K562 (cell line): ENCODE results near the gene RASD1. TPM values are rescaled to one million over a fixed set of nuclear protein-coding genes. Genes with fewer than 3 reads are reported as not detected.
A peak's percentile ranks its signal among the peaks of the same experiment; 100 is the strongest.

Experiments
- ATAC-seq: fragments of 200-7000 bp; cut with Tn5 transposase; 3 replicates; pipeline ENCODE4 v1.9.1; 2020; ENCODE audit warnings: moderate library complexity
- BruUV-seq: library from RNA; stranded (reverse); fragments of 400-500 nt; replicated peaks from 2 replicates; lab custom pipeline; 2021; lab: Mats Ljungman, UMichigan
- CTCF ChIA-PET: fragments of 300-600 bp; formaldehyde crosslinking; extraction: SDS; loops from one replicate; lab custom pipeline; 2021; ENCODE audit warnings: low intra/inter-chr PET ratio; lab: Yijun Ruan, JAX
- POLR2A ChIA-PET: fragments of 300-600, 350-650 bp; sonication (Branson Sonifier 250); formaldehyde crosslinking; extraction: SDS; loops from one replicate; lab custom pipeline; 2021; ENCODE audit warnings: antibody characterized with exemption, inconsistent platforms; lab: Yijun Ruan, JAX
- DNase-seq, 4 experiments: peaks; one replicate each; pipeline versions ENCODE4 v3.0.0 to v3.0.0-alpha.2; 2011 to 2018; ENCODE audit warnings: low spot score in 3 of 4, mixed read lengths in 3 of 4; ENCODE audit errors: extremely low read depth in 1 of 4
- FAIRE-seq: peaks from 2 replicates; lab custom pipeline; 2011; peaks lifted over from hg19 to GRCh38; lab: Jason Lieb, UNC
- H2AFZ ChIP-seq: 2 replicates; pipeline ENCODE4 v1.6.0; 2011; ENCODE audit warnings: low read depth, low read length, control low read depth, inconsistent platforms
- H3K27ac ChIP-seq: fragments of 200-600 bp; 3 replicates; pipeline ENCODE4 v1.8.0; 2011; ENCODE audit warnings: low read depth, mild to moderate bottlenecking, control low read depth, inconsistent platforms, low read length, moderate library complexity, mixed read lengths; ENCODE audit errors: extremely low read depth
- H3K27me3 ChIP-seq, 2 experiments: fragments of 300-600 bp in 1 of 2; 2 replicates in 1 of 2; 3 replicates in 1 of 2; pipeline versions ENCODE4 v1.6.0 to v1.8.0; 2011; ENCODE audit warnings: inconsistent platforms in 2 of 2, low read length in 2 of 2, mild to moderate bottlenecking in 1 of 2, mixed read lengths in 1 of 2, moderate library complexity in 1 of 2; ENCODE audit not compliant: control insufficient read depth in 2 of 2, insufficient read depth in 2 of 2
- H3K36me3 ChIP-seq: fragments of 300-600 bp; 3 replicates; pipeline ENCODE4 v1.8.0; 2011; ENCODE audit warnings: mild to moderate bottlenecking, low read length, inconsistent platforms; ENCODE audit not compliant: control insufficient read depth, insufficient read depth
- H3K4me1 ChIP-seq, 2 experiments: fragments of 200-600 bp in 1 of 2; replicated peaks in 1 of 2; 2 replicates in 1 of 2; 3 replicates in 1 of 2; pipeline versions ENCODE4 v1.5.1 to v1.8.0; 2011; ENCODE audit warnings: inconsistent platforms in 2 of 2, low read length in 2 of 2, mild to moderate bottlenecking in 1 of 2, mixed read lengths in 1 of 2, moderate library complexity in 1 of 2; ENCODE audit not compliant: control insufficient read depth in 2 of 2, insufficient read depth in 2 of 2
- H3K4me2 ChIP-seq: 2 replicates; pipeline ENCODE4 v1.6.1; 2011; ENCODE audit warnings: low read length, control low read depth, inconsistent platforms, mixed read lengths; ENCODE audit not compliant: insufficient read depth
- H3K4me3 ChIP-seq: fragments of 200-600 bp; sonication (generic), shearing (Covaris generic); 2 replicates; pipeline ENCODE4 v1.5.1; 2016; ENCODE audit warnings: control low read depth, inconsistent platforms
- H3K79me2 ChIP-seq: fragments of 200-600 bp; 3 replicates; pipeline ENCODE4 v1.8.0; 2011; ENCODE audit warnings: low read length, inconsistent platforms; ENCODE audit not compliant: control insufficient read depth, insufficient read depth
- H3K9ac ChIP-seq, 2 experiments: 2 replicates each; pipeline versions ENCODE4 v1.6.0 to v1.6.1; 2011; ENCODE audit warnings: low read depth in 2 of 2, low read length in 2 of 2, control low read depth in 1 of 2, inconsistent platforms in 1 of 2, mild to moderate bottlenecking in 1 of 2, mixed read lengths in 1 of 2; ENCODE audit not compliant: insufficient read depth in 1 of 2
- H3K9me1 ChIP-seq: one replicate; pipeline ENCODE4 v1.6.0; 2011; ENCODE audit warnings: inconsistent platforms, mild to moderate bottlenecking, low read length, moderate library complexity; ENCODE audit not compliant: control insufficient read depth, insufficient read depth
- H3K9me3 ChIP-seq: replicated peaks from 2 replicates; pipeline ENCODE4 v1.5.1; 2011; ENCODE audit warnings: low read depth, low read length, inconsistent platforms; ENCODE audit not compliant: control insufficient read depth, insufficient read depth
- H4K20me1 ChIP-seq: replicated peaks from 2 replicates; pipeline ENCODE4 v1.6.1; 2011; ENCODE audit warnings: low read length, inconsistent platforms, mixed read lengths; ENCODE audit not compliant: control insufficient read depth, insufficient read depth
- BHLHE40 ChIP-seq: IDR thresholded peaks from 2 replicates; pipeline ENCODE4 v1.6.1; 2011; ENCODE audit warnings: low read length, improper control_type of control experiment
- CBFA2T3 ChIP-seq: fragments of 450-650 bp; IDR thresholded peaks from 2 replicates; pipeline ENCODE4 v1.6.1; 2017
- E2F5 ChIP-seq: sonication (generic); formaldehyde crosslinking; IDR thresholded peaks from 2 replicates; pipeline ENCODE4 v1.8.0; 2022; ENCODE audit warnings: mild to moderate bottlenecking, missing genetic modification reagents
- FOSL1 ChIP-seq: fragments of 200-800 bp; sonication (Bioruptor generic); conservative IDR thresholded peaks from 2 replicates; pipeline ENCODE4 v1.6.1; 2016; ENCODE audit warnings: missing genetic modification characterization, missing compliant biosample characterization
- FOXA1 ChIP-seq: fragments of 450-650 bp; IDR thresholded peaks from 2 replicates; pipeline ENCODE4 v1.6.1; 2016; ENCODE audit warnings: mild to moderate bottlenecking, borderline replicate concordance
- FOXA3 ChIP-seq, 2 experiments: fragments of 450-650 bp in 1 of 2; sonication (generic) in 1 of 2; formaldehyde crosslinking; IDR thresholded peaks in 1 of 2; conservative IDR thresholded peaks in 1 of 2; 2 replicates each; pipeline versions ENCODE4 v1.4.0 to v1.8.0; 2020 to 2022; ENCODE audit warnings: mild to moderate bottlenecking in 2 of 2, missing genetic modification reagents in 1 of 2
- ID3 ChIP-seq, 2 experiments: fragments of 250-450 bp in 1 of 2; fragments of 450-650 bp in 1 of 2; sonication (Bioruptor Pico) in 1 of 2; IDR thresholded peaks; 2 replicates each; pipeline versions ENCODE4 v1.6.1 to v1.8.0; 2016 to 2021; ENCODE audit warnings: mild to moderate bottlenecking in 2 of 2, moderate library complexity in 2 of 2, missing compliant biosample characterization in 1 of 2, missing genetic modification characterization in 1 of 2
- JUND ChIP-seq, 2 experiments: IDR thresholded peaks; 2 replicates in 1 of 2; 3 replicates in 1 of 2; pipeline ENCODE4 v1.6.1; 2011; ENCODE audit warnings: borderline replicate concordance in 2 of 2, low read depth in 2 of 2, low read length in 2 of 2, improper control_type of control experiment in 1 of 2, missing biosample characterization in 1 of 2, missing genetic modification characterization in 1 of 2, missing genetic modification reagents in 1 of 2
- TFAP4 ChIP-seq: sonication (generic); formaldehyde crosslinking; IDR thresholded peaks from 2 replicates; pipeline ENCODE4 v1.8.0; 2022; ENCODE audit warnings: missing genetic modification reagents, mild to moderate bottlenecking, moderate library complexity, borderline replicate concordance
- USF1 ChIP-seq: sonication (generic); formaldehyde crosslinking; IDR thresholded peaks from 2 replicates; pipeline ENCODE4 v1.9.0; 2022; ENCODE audit warnings: mild to moderate bottlenecking, missing genetic modification reagents
- USF2 ChIP-seq: sonication (generic); formaldehyde crosslinking; IDR thresholded peaks from 2 replicates; pipeline ENCODE4 v1.5.0; 2020; ENCODE audit warnings: missing genetic modification reagents
- WGBS: fragments of 100-300 bp; shearing (Covaris generic); methylation state at CpG from one replicate; pipeline ENCODE4 v1.1.6; 2016; ENCODE audit warnings: low coverage, mixed read lengths; ENCODE audit not compliant: insufficient coverage; ENCODE audit errors: missing lambda C conversion rate; 5-methylcytosine and 5-hydroxymethylcytosine counted together
- in situ Hi-C: fragments of 300-500 bp; cut with MboI; formaldehyde crosslinking; loops from 4 replicates; pipeline ENCODE4 v1.15.0; 2018; ENCODE audit warnings: inconsistent platforms, mixed read lengths
- intact Hi-C: fragments of 100-400 bp; cut with micrococcal nuclease; formaldehyde crosslinking; loops from 2 replicates; pipeline ENCODE4 v1.14.2; 2022
- polyA plus RNA-seq, 8 experiments: library from polyadenylated mRNA; depleted of rRNA in 4 of 8; stranded (reverse) in 5 of 8; unstranded in 3 of 8; fragments of >200 nt; fragmentation: Nextera tagmentation in 2 of 8; fragmentation: Illumina TruSeq in 1 of 8; extraction: Ambion mirVana in 2 of 8; extraction: Trizol in 1 of 8; gene quantifications; 2 replicates each; pipeline versions ENCODE4 v1.2.1 to v1.2.3, GENCODE V29; 2011 to 2014; ENCODE audit warnings: inconsistent platforms in 1 of 8, missing spikeins in 1 of 8
- total RNA-seq, 7 experiments: library from RNA; depleted of rRNA in 6 of 7; stranded (reverse); fragments of >200 nt in 6 of 7; fragmentation: Illumina TruSeq in 2 of 7; extraction: Trizol in 2 of 7; gene quantifications; 2 replicates each; pipeline versions ENCODE4 v1.2.1 to v1.2.3, GENCODE V29; 2011 to 2021; ENCODE audit warnings: low replicate concordance in 1 of 7

RASD1 gene
- total and polyA plus RNA-seq, 9 of the 15 experiments (the other 6 are each of a cell fraction or from before 2014, with no cell fraction given), result 0.11 TPM; not detected in 8

GRCh38 chr17:17538417-17539391 is 42.5 kb upstream of the RASD1 start (continued):
- no peak for TF ChIP-seq FOXA1
- TF ChIP-seq FOXA3 (CRISPR knock-in tag; conservative IDR thresholded peaks at IDR 0.05 in 1 of 2, IDR thresholded peaks at IDR 0.05 in 1 of 2), result peak in 1 of 2 experiments; percentile 47; a peak in 2 of 4 replicates

- Histone ChIP-seq H3K79me2 (no peaks in the 10 kb centered on the region), H4K20me1 (no peaks in the 10 kb centered on the region), H3K9me1 (no peaks in the 10 kb centered on the region), H3K9ac (peak overlapping the region in 1 of 2 experiments; percentile 9; a peak in 1 of 4 replicates), H2AFZ (no peak overlapping the region), H3K36me3 (no peaks in the 10 kb centered on the region), H3K27me3 (no peaks in the 10 kb centered on the region), H3K4me1 (peaks cover 5 to 27% of the 10 kb centered on the region in 2 experiments; a peak in 4 of 5 replicates), H3K4me2 (no peak overlapping the region), H3K9me3 (no peaks in the 10 kb centered on the region), H3K4me3 (no peak overlapping the region), H3K27ac (no peak overlapping the region)
- 60% methylated on average over 6 of the region's 15 CpGs for WGBS
- ATAC-seq, result no peak
- ChIA-PET POLR2A (no interaction called here), CTCF (no interaction called here)
- DNase-seq, result peak in 1 of 4 experiments; percentile 20
- no peak for FAIRE-seq
- no TSS peak for BruUV-seq
- intact Hi-C loops, result no loop called here
- in situ Hi-C loops, result no loop called here
- TF ChIP-seq ID3 (CRISPR knock-in tag; IDR thresholded peaks at IDR 0.05), result no peak
- TF ChIP-seq ID3 (tag; IDR thresholded peaks at IDR 0.05), result no peak
- 0 out of 2 replicates have a peak, but pooled peaks have one; percentile 16 for TF ChIP-seq USF2 (CRISPR knock-in tag)
- no peak for TF ChIP-seq CBFA2T3
- peak; percentile 28; the same call in 1 of the 2 replicates for TF ChIP-seq TFAP4
- peak; percentile 36 for TF ChIP-seq BHLHE40
- peak; percentile 25; the same call in 1 of the 2 replicates for TF ChIP-seq USF1 (CRISPR knock-in tag)
- peak; percentile 44; the same call in 1 of the 2 replicates for TF ChIP-seq JUND (IDR thresholded peaks at IDR 0.05; ENCODE audit: borderline replicate concordance, low read depth, low read length)
- no peak; the same call in 2 of the 3 replicates for TF ChIP-seq JUND (tag; IDR thresholded peaks at IDR 0.05; ENCODE audit: borderline replicate concordance, low read depth, low read length)
- peak; percentile 66 for TF ChIP-seq FOSL1 (tag)
- no peak for TF ChIP-seq E2F5 (CRISPR knock-in tag)
These were observed 41.3 kb upstream of the RASD1 start for GRCh38 chr17:17537311-17538099.
